ENCODE data around the gene ZNF410.

Gene ZNF410

DNA sequence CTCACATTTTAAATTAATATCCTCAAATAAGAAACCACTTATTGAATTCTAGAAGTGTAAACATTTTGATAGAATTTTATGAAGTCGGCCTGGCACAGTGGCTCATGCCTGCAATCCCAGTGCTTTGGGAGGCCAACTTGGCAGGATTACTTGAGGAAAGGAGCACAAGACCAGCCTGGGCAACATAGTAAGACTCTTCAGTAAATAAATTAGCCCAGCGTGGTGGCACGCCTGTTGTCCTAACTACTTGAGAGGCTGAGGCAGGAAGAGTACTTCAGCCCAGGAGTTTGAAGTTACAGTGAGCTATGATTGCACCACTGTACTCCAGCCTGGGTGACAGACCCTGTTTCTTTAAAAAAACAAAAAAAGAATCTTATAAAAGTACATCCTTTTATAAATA, 8.9 kb upstream of the ZNF410 start:
- TF ChIP-seq EP300 (IDR thresholded peaks at IDR 0.05; ENCODE audit: borderline replicate concordance) (no peak), CEBPB (IDR thresholded peaks at IDR 0.05) (no peak), TAF1 (IDR thresholded peaks at IDR 0.05; ENCODE audit: low read depth) (no peak), RAD21 (IDR thresholded peaks at IDR 0.05; ENCODE audit: low read depth) (no peak), TEAD4 (IDR thresholded peaks at IDR 0.05) (no peak), CREB1 (IDR thresholded peaks at IDR 0.05; ENCODE audit: low read depth) (no peak), EGR1 (IDR thresholded peaks at IDR 0.05) (no peak)
- TF ChIP-seq, protein P1, sequence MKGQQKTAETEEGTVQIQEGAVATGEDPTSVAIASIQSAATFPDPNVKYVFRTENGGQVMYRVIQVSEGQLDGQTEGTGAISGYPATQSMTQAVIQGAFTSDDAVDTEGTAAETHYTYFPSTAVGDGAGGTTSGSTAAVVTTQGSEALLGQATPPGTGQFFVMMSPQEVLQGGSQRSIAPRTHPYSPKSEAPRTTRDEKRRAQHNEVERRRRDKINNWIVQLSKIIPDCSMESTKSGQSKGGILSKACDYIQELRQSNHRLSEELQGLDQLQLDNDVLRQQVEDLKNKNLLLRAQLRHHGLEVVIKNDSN (IDR thresholded peaks at IDR 0.05), result no peak

DNA sequence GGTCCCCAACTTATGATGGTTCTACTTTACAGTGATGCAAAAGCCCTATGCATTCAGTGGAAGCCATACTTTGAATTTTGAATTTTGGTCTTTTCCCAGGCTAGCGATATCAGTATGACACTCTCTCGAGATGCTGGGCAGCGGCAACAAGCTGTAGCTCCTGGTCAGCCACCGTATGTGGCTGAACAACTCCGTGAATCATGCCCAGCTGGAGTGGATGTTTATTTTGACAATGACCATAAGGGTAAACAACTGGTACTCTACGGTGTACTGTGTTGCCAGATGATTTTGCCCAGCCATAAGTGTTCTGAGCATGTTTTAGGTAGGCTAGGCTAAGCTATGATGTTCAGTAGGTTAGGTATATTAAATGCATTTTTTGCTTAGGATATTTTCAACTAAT, 8.2 kb upstream of the ZNF410 start:
- TF ChIP-seq EP300 (IDR thresholded peaks at IDR 0.05; ENCODE audit: borderline replicate concordance) (no peak), TEAD4 (IDR thresholded peaks at IDR 0.05) (no peak), NFIC (IDR thresholded peaks at IDR 0.05) (no peak), TCF12 (IDR thresholded peaks at IDR 0.05; ENCODE audit: low read depth) (no peak), FOXM1 (IDR thresholded peaks at IDR 0.05; ENCODE audit: borderline replicate concordance, low read depth) (no peak), TAF1 (IDR thresholded peaks at IDR 0.05; ENCODE audit: low read depth) (no peak)
- TF ChIP-seq, protein P1 (IDR thresholded peaks at IDR 0.05), result no peak

DNA sequence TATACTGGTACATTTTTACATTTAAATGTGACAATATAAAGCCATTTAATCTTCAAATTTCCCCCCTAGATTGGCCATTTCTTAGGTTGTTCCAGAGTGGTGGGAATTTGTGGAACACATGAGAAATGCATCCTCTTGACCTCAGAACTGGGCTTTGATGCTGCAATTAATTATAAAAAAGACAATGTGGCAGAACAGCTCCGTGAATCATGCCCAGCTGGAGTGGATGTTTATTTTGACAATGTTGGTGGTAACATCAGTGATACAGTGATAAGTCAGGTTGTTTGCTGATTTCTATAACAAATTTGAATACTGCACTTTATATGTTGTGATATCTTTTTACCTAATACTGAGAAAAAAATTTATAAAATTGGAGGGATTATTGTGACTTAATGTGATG, 7.6 kb upstream of the ZNF410 start:
- TF ChIP-seq FOXM1 (IDR thresholded peaks at IDR 0.05; ENCODE audit: borderline replicate concordance, low read depth) (no peak), ZBTB7A (IDR thresholded peaks at IDR 0.05; ENCODE audit: low read depth) (no peak)

DNA sequence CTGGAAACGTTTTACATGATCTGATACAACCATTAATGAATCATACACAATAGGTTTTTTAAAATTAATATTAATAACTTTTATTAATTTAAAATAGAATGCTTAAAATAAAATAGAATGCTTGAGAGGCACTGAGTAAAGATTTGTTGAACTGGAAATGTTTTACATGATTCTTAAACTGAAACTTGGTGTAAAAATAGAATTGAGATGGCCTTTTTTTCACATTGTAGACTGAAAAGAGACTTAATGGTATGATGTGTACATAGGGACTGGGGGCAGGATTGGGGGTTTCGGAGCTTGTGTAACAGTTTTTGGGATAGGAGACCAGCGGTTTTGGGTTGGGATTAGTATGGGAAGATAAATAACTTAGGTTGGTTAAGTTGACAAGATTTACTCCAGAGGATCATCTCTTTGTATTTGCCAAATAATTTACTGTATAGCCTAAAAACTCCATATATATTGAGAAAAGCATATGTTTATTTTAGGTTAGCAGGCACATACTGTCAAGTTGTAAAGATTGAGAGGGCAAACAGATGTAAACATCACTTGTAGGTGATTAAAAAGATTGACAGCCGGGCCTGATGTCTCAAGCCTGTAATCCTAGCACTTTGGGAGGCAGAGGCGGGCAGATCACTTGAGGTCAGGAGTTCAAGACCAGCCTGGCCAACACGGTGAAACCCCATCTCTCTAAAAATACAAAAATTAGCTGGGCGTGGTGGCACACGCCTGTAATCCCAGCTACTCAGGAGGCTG, 2.0 kb upstream of the ZNF410 start:
- no peak for TF ChIP-seq CEBPB (IDR thresholded peaks at IDR 0.05)
- TF ChIP-seq EP300 (IDR thresholded peaks at IDR 0.05; ENCODE audit: borderline replicate concordance), result no peak

DNA sequence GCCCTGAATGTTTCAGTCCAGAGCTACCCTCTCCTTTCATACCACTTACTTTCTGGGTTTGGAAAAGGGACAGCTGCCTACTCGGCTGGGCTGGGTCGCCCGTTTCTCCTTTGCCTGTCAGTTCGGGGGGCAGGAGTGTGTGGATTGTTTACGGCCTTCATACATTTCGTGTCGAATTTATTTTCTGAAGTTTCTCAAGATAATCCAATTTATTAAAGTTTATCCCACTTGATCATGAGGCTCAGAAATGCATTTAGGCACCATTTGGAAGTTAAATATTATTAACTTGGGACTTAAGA, 608 bp downstream of the ZNF410 start:
- TF ChIP-seq EP300 (IDR thresholded peaks at IDR 0.05; ENCODE audit: borderline replicate concordance), result no peak
- no peak for TF ChIP-seq NFIC (IDR thresholded peaks at IDR 0.05)
- TF ChIP-seq CREB1 (IDR thresholded peaks at IDR 0.05; ENCODE audit: low read depth), result no peak
- TF ChIP-seq, protein P1 (IDR thresholded peaks at IDR 0.05), result no peak
- TF ChIP-seq YY1 (IDR thresholded peaks at IDR 0.05; ENCODE audit: low read depth), result no peak
- TF ChIP-seq, protein P2, sequence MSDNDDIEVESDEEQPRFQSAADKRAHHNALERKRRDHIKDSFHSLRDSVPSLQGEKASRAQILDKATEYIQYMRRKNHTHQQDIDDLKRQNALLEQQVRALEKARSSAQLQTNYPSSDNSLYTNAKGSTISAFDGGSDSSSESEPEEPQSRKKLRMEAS (IDR thresholded peaks at IDR 0.05), result no peak
- no peak for TF ChIP-seq RAD21 (IDR thresholded peaks at IDR 0.05; ENCODE audit: low read depth)

DNA sequence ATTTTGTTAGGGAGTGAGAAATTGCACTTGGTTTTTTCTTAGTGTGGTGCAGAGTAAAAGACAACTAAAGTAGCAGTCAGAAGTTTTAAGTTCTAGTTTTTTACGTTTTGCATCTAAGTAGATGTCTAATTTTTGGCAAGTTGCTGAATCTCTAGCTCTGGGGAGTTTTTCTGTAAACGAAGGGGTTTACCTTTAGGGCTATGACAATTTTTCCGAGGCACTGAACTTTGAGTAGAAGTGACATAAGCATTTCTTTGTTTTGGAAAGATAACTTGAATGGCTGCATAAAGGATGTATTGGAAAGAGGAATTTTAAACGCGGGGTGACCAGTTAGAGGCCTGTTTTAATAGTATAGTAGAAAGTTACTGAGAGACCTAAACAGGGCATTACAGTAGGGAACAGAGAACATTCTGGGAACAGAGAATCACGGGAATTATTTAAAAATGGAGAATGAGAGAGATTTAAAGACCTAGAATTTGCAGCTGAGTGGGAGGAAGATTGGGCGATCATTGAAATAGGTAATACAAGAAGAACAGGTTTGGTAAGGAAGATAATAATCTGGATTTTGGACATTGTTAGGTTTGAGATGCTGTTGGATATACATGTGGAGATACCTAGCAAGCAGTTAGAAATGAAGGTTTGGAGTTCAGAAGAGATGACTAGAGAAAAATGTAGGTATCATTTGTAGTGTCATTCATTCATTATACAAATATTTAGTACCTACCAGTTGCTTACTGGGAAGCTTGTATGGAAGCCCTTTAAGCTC, 1.2 kb downstream of the ZNF410 start:
- TF ChIP-seq, protein P2 (IDR thresholded peaks at IDR 0.05), result no peak
- TF ChIP-seq CREB1 (IDR thresholded peaks at IDR 0.05; ENCODE audit: low read depth), result no peak
- TF ChIP-seq TEAD4 (IDR thresholded peaks at IDR 0.05), result no peak
- no peak for TF ChIP-seq CEBPB (IDR thresholded peaks at IDR 0.05)
- no peak for TF ChIP-seq FOXM1 (IDR thresholded peaks at IDR 0.05; ENCODE audit: borderline replicate concordance, low read depth)

DNA sequence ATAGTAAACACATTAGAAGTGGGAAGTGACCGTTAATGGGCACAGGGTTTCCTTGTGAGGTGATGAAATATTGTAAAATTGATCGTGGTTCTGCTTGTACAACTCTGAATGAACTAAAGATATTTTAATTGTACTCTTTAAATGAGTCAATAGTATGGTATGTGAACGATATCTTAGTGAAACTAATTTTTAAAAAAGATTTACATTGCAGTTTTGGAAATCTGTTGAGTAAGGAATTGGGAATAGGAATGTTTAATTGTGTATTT, 1.7 kb downstream of the ZNF410 start:
- TF ChIP-seq TCF12 (IDR thresholded peaks at IDR 0.05; ENCODE audit: low read depth) (no peak), TAF1 (IDR thresholded peaks at IDR 0.05; ENCODE audit: low read depth) (no peak), CEBPB (IDR thresholded peaks at IDR 0.05) (no peak), NFIC (IDR thresholded peaks at IDR 0.05) (no peak), RAD21 (IDR thresholded peaks at IDR 0.05; ENCODE audit: low read depth) (no peak)
- TF ChIP-seq, protein P1 (IDR thresholded peaks at IDR 0.05), result no peak
- TF ChIP-seq, protein P3, sequence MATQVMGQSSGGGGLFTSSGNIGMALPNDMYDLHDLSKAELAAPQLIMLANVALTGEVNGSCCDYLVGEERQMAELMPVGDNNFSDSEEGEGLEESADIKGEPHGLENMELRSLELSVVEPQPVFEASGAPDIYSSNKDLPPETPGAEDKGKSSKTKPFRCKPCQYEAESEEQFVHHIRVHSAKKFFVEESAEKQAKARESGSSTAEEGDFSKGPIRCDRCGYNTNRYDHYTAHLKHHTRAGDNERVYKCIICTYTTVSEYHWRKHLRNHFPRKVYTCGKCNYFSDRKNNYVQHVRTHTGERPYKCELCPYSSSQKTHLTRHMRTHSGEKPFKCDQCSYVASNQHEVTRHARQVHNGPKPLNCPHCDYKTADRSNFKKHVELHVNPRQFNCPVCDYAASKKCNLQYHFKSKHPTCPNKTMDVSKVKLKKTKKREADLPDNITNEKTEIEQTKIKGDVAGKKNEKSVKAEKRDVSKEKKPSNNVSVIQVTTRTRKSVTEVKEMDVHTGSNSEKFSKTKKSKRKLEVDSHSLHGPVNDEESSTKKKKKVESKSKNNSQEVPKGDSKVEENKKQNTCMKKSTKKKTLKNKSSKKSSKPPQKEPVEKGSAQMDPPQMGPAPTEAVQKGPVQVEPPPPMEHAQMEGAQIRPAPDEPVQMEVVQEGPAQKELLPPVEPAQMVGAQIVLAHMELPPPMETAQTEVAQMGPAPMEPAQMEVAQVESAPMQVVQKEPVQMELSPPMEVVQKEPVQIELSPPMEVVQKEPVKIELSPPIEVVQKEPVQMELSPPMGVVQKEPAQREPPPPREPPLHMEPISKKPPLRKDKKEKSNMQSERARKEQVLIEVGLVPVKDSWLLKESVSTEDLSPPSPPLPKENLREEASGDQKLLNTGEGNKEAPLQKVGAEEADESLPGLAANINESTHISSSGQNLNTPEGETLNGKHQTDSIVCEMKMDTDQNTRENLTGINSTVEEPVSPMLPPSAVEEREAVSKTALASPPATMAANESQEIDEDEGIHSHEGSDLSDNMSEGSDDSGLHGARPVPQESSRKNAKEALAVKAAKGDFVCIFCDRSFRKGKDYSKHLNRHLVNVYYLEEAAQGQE (IDR thresholded peaks at IDR 0.05; ENCODE audit: low read depth), result no peak

DNA sequence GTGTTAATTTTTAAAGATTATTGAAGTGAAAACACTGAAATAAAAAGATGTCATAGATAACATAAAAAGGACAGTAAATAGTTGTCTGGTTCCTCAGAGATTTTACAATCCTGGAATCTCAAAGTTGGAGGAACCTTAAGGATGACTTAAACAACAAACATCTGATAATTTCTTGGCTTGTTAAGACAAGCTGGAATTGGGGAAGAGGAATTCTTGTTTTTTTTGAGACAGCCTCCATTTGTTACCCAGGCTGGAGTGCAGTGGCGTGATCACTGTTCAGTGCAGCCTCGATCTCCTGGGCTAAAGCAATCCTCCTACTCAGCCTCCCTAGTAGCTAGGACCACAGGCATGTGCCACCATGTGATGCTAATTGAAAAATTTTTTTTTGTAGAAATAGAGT, 2.3 kb downstream of the ZNF410 start:
- no peak for TF ChIP-seq CREB1 (IDR thresholded peaks at IDR 0.05; ENCODE audit: low read depth)
- no peak for TF ChIP-seq CEBPB (IDR thresholded peaks at IDR 0.05)
- no peak for TF ChIP-seq TCF12 (IDR thresholded peaks at IDR 0.05; ENCODE audit: low read depth)
- no peak for TF ChIP-seq TAF1 (IDR thresholded peaks at IDR 0.05; ENCODE audit: low read depth)
- TF ChIP-seq, protein P3 (IDR thresholded peaks at IDR 0.05; ENCODE audit: low read depth), result no peak
- TF ChIP-seq EGR1 (IDR thresholded peaks at IDR 0.05), result no peak
- no peak for TF ChIP-seq RAD21 (IDR thresholded peaks at IDR 0.05; ENCODE audit: low read depth)
- TF ChIP-seq, protein P2 (IDR thresholded peaks at IDR 0.05), result no peak
- no peak for TF ChIP-seq NFIC (IDR thresholded peaks at IDR 0.05)
- TF ChIP-seq, protein P1 (IDR thresholded peaks at IDR 0.05), result no peak
- no peak for TF ChIP-seq ZBTB7A (IDR thresholded peaks at IDR 0.05; ENCODE audit: low read depth)
- no peak for TF ChIP-seq TEAD4 (IDR thresholded peaks at IDR 0.05)
- no peak for TF ChIP-seq EP300 (IDR thresholded peaks at IDR 0.05; ENCODE audit: borderline replicate concordance)
- TF ChIP-seq YY1 (IDR thresholded peaks at IDR 0.05; ENCODE audit: low read depth), result no peak
